Keratinocyte (primary cell): Measurements from ENCODE around the gene TMEM225B.

ENCODE experiments used
- EZH2 ChIP-seq: IDR thresholded peaks from one replicate; pipeline ENCODE4 v1.6.1; 2012; ENCODE audit warnings: inconsistent platforms, mild to moderate bottlenecking, low read length, moderate library complexity
- TF ChIP-seq, protein P1 (sequence below), 3 experiments: IDR thresholded peaks in 1 of 3; conservative IDR thresholded peaks in 1 of 3; optimal IDR thresholded peaks in 1 of 3; 2 replicates in 2 of 3; 3 replicates in 1 of 3; pipeline versions ENCODE3 to v1.5.1; 2011; ENCODE audit warnings: low read length in 3 of 3, mild to moderate bottlenecking in 3 of 3, moderate library complexity in 2 of 3, control low read depth in 1 of 3, inconsistent platforms in 1 of 3; ENCODE audit not compliant: insufficient read depth in 2 of 3; ENCODE audit errors: extremely low read depth in 1 of 3

DNA sequence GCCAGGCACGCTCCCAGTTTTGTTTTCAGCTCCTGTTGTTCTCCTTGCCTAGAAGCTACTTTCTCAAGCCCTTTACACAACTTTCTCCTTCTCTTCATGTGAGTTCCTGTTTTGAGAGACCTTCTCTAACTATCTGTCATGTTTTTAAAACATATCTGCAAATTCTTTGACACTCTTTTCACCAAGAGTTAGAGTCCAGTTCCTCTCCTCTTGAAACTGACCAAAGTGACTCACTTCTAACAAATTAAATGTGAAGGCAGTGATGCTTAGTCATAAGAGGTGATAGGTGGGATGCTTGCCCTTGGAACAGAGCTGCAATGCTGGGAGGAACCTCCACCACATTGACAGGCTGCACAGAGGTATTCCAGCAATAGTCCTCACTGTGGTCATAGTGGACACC, 44.0 kb downstream of the TMEM225B start:
- TF ChIP-seq, protein P1, sequence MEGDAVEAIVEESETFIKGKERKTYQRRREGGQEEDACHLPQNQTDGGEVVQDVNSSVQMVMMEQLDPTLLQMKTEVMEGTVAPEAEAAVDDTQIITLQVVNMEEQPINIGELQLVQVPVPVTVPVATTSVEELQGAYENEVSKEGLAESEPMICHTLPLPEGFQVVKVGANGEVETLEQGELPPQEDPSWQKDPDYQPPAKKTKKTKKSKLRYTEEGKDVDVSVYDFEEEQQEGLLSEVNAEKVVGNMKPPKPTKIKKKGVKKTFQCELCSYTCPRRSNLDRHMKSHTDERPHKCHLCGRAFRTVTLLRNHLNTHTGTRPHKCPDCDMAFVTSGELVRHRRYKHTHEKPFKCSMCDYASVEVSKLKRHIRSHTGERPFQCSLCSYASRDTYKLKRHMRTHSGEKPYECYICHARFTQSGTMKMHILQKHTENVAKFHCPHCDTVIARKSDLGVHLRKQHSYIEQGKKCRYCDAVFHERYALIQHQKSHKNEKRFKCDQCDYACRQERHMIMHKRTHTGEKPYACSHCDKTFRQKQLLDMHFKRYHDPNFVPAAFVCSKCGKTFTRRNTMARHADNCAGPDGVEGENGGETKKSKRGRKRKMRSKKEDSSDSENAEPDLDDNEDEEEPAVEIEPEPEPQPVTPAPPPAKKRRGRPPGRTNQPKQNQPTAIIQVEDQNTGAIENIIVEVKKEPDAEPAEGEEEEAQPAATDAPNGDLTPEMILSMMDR (optimal IDR thresholded peaks at IDR 0.05 in 1 of 3, IDR thresholded peaks at IDR 0.05 in 1 of 3, conservative IDR thresholded peaks at IDR 0.05 in 1 of 3; ENCODE audit: extremely low read depth in 1 of 3, insufficient read depth in 2 of 3, low read length in 3 of 3): no peak
- TF ChIP-seq EZH2: no peak
